KOPT-K1 (cell line): Measurements from ENCODE around the gene WDR36.

Source experiments
- H3K27ac ChIP-seq: fragments of 200-600 bp; sonication (generic); 2 replicates; pipeline ENCODE4 v1.5.1; 2016; ENCODE audit warnings: antibody characterized with exemption, mild to moderate bottlenecking, low read depth, low read length; ENCODE audit not compliant: poor library complexity, severe bottlenecking
- H3K36me3 ChIP-seq: fragments of 200-600 bp; sonication (generic); 2 replicates; pipeline ENCODE4 v1.5.1; 2017; ENCODE audit warnings: antibody characterized with exemption, mild to moderate bottlenecking, low read length, moderate library complexity; ENCODE audit not compliant: insufficient read depth
- H3K9me3 ChIP-seq: fragments of 200-600 bp; sonication (generic); 2 replicates; pipeline ENCODE4 v1.5.1; 2017; ENCODE audit warnings: antibody characterized with exemption, low read length, mild to moderate bottlenecking; ENCODE audit not compliant: insufficient read depth, poor library complexity, severe bottlenecking

WDR36 gene

GRCh38 chr5:111092062-111092853, at the start of gene WDR36:
Gene WDR36 (plus strand): TSS chr5:111092348. CDS start chr5:111092457, 109 bp downstream.
- Histone ChIP-seq H3K27ac (peak within 1 kb of the TSS; percentile 65), H3K36me3 (peaks cover 27% of the 10 kb centered on the region), H3K9me3 (no peaks in the 10 kb centered on the region)

- Histone ChIP-seq H3K9me3 (no peaks in the 10 kb centered on the region), H3K27ac (no peak overlapping the region), H3K36me3 (no peaks in the 10 kb centered on the region)
Observed at GRCh38 chr5:111043712-111044506, 48.2 kb upstream of the WDR36 start.

GRCh38 chr5:111058064-111058463, 34.1 kb upstream of the WDR36 start:
- Histone ChIP-seq H3K9me3 (no peaks in the 10 kb centered on the region), H3K36me3 (no peaks in the 10 kb centered on the region), H3K27ac (no peak overlapping the region)

GRCh38 chr5:111060169-111060568, 32.0 kb upstream of the WDR36 start:
- no peak overlapping the region for H3K27ac ChIP-seq
- no peaks in the 10 kb centered on the region for H3K36me3 ChIP-seq
- H3K9me3 ChIP-seq = no peaks in the 10 kb centered on the region

GRCh38 chr5:111061618-111062017, 30.5 kb upstream of the WDR36 start:
- Histone ChIP-seq H3K9me3 (no peaks in the 10 kb centered on the region), H3K27ac (no peak overlapping the region), H3K36me3 (no peaks in the 10 kb centered on the region)

- Histone ChIP-seq H3K9me3 (no peaks in the 10 kb centered on the region), H3K36me3 (no peaks in the 10 kb centered on the region), H3K27ac (no peak overlapping the region)
Observed at GRCh38 chr5:111063709-111064322, 28.3 kb upstream of the WDR36 start.

- Histone ChIP-seq H3K9me3 (no peaks in the 10 kb centered on the region), H3K27ac (no peak overlapping the region), H3K36me3 (no peaks in the 10 kb centered on the region)
Observed at GRCh38 chr5:111066261-111066938, 25.7 kb upstream of the WDR36 start.

GRCh38 chr5:111068213-111068612, 23.9 kb upstream of the WDR36 start:
- Histone ChIP-seq H3K9me3 (no peaks in the 10 kb centered on the region), H3K27ac (no peak overlapping the region), H3K36me3 (no peaks in the 10 kb centered on the region)

GRCh38 chr5:111069839-111070238, 22.3 kb upstream of the WDR36 start:
- no peaks in the 10 kb centered on the region for H3K36me3 ChIP-seq
- no peaks in the 10 kb centered on the region for H3K9me3 ChIP-seq
- no peak overlapping the region for H3K27ac ChIP-seq

- H3K9me3 ChIP-seq = no peaks in the 10 kb centered on the region
- no peak overlapping the region for H3K27ac ChIP-seq
- H3K36me3 ChIP-seq = no peaks in the 10 kb centered on the region
Observed at GRCh38 chr5:111070272-111071134, 21.6 kb upstream of the WDR36 start.

- no peak within 1 kb of the TSS for H3K27ac ChIP-seq
- H3K36me3 ChIP-seq = no peaks in the 10 kb centered on the region
- H3K9me3 ChIP-seq = no peaks in the 10 kb centered on the region
Observed at GRCh38 chr5:111071413-111071812, 20.7 kb upstream of the WDR36 start, which contains the start of gene TSLP. Gene TSLP (plus strand): TSS chr5:111071713. CDS start chr5:111071891, 178 bp downstream.

GRCh38 chr5:111072949-111073682, 19.0 kb upstream of the WDR36 start:
- no peaks in the 10 kb centered on the region for H3K9me3 ChIP-seq
- H3K36me3 ChIP-seq = no peaks in the 10 kb centered on the region
- H3K27ac ChIP-seq = peak overlapping the region; percentile 33

- Histone ChIP-seq H3K27ac (no peak overlapping the region), H3K9me3 (no peaks in the 10 kb centered on the region), H3K36me3 (no peaks in the 10 kb centered on the region)
Observed at GRCh38 chr5:111074244-111074643, 17.9 kb upstream of the WDR36 start.
